Neural progenitor cell (in vitro differentiated cells): ENCODE measurements around the gene DOCK7. TPM values are rescaled to one million over a fixed set of nuclear protein-coding genes. Genes with fewer than 3 reads are reported as not detected.

Experiments
- DNase-seq: peaks from one replicate; pipeline ENCODE4 v3.0.0-alpha.2; 2016; ENCODE audit warnings: low spot score
- H2AFZ ChIP-seq: fragments of 200-600 bp; sonication (generic); replicated peaks from 2 replicates; pipeline ENCODE4 v1.6.1; 2016; ENCODE audit warnings: antibody characterized with exemption
- H3F3A ChIP-seq: fragments of 200-600 bp; sonication (generic); 2 replicates; pipeline ENCODE4 v1.6.1; 2016; ENCODE audit warnings: antibody characterized with exemption, low read depth
- H3K27ac ChIP-seq: fragments of 200-600 bp; sonication (generic); 2 replicates; pipeline ENCODE4 v1.5.1; 2016; ENCODE audit warnings: mild to moderate bottlenecking
- H3K27me3 ChIP-seq: fragments of 200-600 bp; sonication (generic); 2 replicates; pipeline ENCODE4 v1.6.1; 2016; ENCODE audit warnings: mild to moderate bottlenecking, moderate library complexity
- H3K36me3 ChIP-seq: fragments of 200-600 bp; sonication (generic); 2 replicates; pipeline ENCODE4 v1.5.1; 2016
- H3K4me1 ChIP-seq: fragments of 200-600 bp; sonication (generic); 2 replicates; pipeline ENCODE4 v1.6.1; 2016; ENCODE audit warnings: mixed run types
- H3K4me2 ChIP-seq: fragments of 200-600 bp; sonication (generic); 2 replicates; pipeline ENCODE4 v1.6.1; 2016
- H3K4me3 ChIP-seq: fragments of 200-600 bp; sonication (generic); 2 replicates; pipeline ENCODE4 v1.5.1; 2016
- H3K79me2 ChIP-seq: fragments of 200-600 bp; sonication (generic); 2 replicates; pipeline ENCODE4 v1.6.1; 2016; ENCODE audit warnings: low read depth
- H3K9ac ChIP-seq: fragments of 200-600 bp; sonication (generic); 2 replicates; pipeline ENCODE4 v1.6.1; 2016
- H3K9me3 ChIP-seq: fragments of 200-600 bp; sonication (generic); 2 replicates; pipeline ENCODE4 v1.5.1; 2016; ENCODE audit warnings: low read depth
- H4K20me1 ChIP-seq: fragments of 200-600 bp; sonication (generic); 2 replicates; pipeline ENCODE4 v1.6.1; 2016; ENCODE audit warnings: low read depth
- H3K27ac Mint-ChIP-seq: 3 replicates; pipeline ENCODE4 v1.8.0; 2021; ENCODE audit warnings: mixed read lengths
- H3K27me3 Mint-ChIP-seq: 2 replicates; pipeline ENCODE4 v1.8.0; 2022; ENCODE audit warnings: low read depth, mild to moderate bottlenecking, inconsistent platforms, moderate library complexity, mixed read lengths; ENCODE audit not compliant: insufficient read depth
- H3K36me3 Mint-ChIP-seq: 3 replicates; pipeline ENCODE4 v1.8.0; 2021; ENCODE audit warnings: mixed read lengths
- H3K4me1 Mint-ChIP-seq: 3 replicates; pipeline ENCODE4 v1.8.0; 2021; ENCODE audit warnings: mixed read lengths
- H3K4me3 Mint-ChIP-seq: 3 replicates; pipeline ENCODE4 v1.8.0; 2021; ENCODE audit warnings: mild to moderate bottlenecking, moderate library complexity, mixed read lengths
- H3K9me3 Mint-ChIP-seq: 3 replicates; pipeline ENCODE4 v1.8.0; 2020; ENCODE audit warnings: mixed read lengths
- EZH2 ChIP-seq: fragments of 200-600 bp; sonication (generic); IDR thresholded peaks from 2 replicates; pipeline ENCODE4 v1.6.1; 2017; ENCODE audit warnings: antibody characterized with exemption, mild to moderate bottlenecking, moderate library complexity
- EZH2phosphoT487 ChIP-seq: fragments of 200-600 bp; sonication (generic); IDR thresholded peaks from 2 replicates; pipeline ENCODE4 v1.6.1; 2017; ENCODE audit warnings: antibody characterized with exemption
- total RNA-seq: library from RNA; depleted of rRNA; stranded (reverse); fragments of >200 nt; gene quantifications from 2 replicates; pipeline ENCODE4 v1.2.3, GENCODE V29; 2015; ENCODE audit warnings: low replicate concordance
- TF ChIP-seq, protein P1 (sequence below): fragments of 200-600 bp; sonication (generic); IDR thresholded peaks from 2 replicates; pipeline ENCODE4 v1.5.1; 2017; ENCODE audit warnings: antibody characterized with exemption, mild to moderate bottlenecking

DOCK7 gene
- total RNA-seq, 1 donor from 2014 or later: 92.7 TPM

DNA sequence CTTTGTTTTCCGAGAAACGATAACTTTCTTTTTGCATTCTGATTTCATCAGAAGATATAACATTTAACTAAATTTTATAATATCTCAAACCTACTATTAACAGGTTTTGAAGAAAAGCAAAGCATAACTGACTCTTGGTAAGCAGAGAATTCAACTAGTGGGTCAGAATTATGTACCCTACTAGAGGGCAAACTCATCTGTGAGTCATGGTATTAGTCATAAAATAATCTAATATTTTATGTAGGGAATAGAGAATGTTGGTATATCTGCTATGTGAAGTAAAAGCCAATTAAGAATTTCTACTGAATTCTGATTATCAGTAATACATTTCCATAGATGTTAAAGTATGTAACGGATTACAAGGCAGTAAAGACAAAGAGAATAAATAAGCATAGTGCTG, 194.5 kb downstream of the DOCK7 start:
- H3K4me3 ChIP-seq: no peak overlapping the region
- H3F3A ChIP-seq: peaks cover 7% of the 10 kb centered on the region
- Mint-ChIP-seq H3K9me3 (no peaks in the 10 kb centered on the region), H3K4me3 (no peak overlapping the region), H3K36me3 (peaks cover 30% of the 10 kb centered on the region), H3K4me1 (peaks cover 5% of the 10 kb centered on the region), H3K27ac (no peak overlapping the region), H3K27me3 (peaks cover 2% of the 10 kb centered on the region)
- H3K27ac ChIP-seq: no peak overlapping the region
- H3K9ac ChIP-seq: no peak overlapping the region
- H4K20me1 ChIP-seq: no peaks in the 10 kb centered on the region
- peaks cover 7% of the 10 kb centered on the region for H3K36me3 ChIP-seq
- peaks cover under 1% of the 10 kb centered on the region for H3K4me1 ChIP-seq
- H3K79me2 ChIP-seq: no peaks in the 10 kb centered on the region
- no peaks in the 10 kb centered on the region for H3K27me3 ChIP-seq
- TF ChIP-seq, protein P1, sequence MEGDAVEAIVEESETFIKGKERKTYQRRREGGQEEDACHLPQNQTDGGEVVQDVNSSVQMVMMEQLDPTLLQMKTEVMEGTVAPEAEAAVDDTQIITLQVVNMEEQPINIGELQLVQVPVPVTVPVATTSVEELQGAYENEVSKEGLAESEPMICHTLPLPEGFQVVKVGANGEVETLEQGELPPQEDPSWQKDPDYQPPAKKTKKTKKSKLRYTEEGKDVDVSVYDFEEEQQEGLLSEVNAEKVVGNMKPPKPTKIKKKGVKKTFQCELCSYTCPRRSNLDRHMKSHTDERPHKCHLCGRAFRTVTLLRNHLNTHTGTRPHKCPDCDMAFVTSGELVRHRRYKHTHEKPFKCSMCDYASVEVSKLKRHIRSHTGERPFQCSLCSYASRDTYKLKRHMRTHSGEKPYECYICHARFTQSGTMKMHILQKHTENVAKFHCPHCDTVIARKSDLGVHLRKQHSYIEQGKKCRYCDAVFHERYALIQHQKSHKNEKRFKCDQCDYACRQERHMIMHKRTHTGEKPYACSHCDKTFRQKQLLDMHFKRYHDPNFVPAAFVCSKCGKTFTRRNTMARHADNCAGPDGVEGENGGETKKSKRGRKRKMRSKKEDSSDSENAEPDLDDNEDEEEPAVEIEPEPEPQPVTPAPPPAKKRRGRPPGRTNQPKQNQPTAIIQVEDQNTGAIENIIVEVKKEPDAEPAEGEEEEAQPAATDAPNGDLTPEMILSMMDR: no peak
- TF ChIP-seq EZH2phosphoT487 (no peak), EZH2 (no peak)
- H3K9me3 ChIP-seq: no peaks in the 10 kb centered on the region
- no peak overlapping the region for H3K4me2 ChIP-seq
- DNase-seq: no peak
- no peak overlapping the region for H2AFZ ChIP-seq

DNA sequence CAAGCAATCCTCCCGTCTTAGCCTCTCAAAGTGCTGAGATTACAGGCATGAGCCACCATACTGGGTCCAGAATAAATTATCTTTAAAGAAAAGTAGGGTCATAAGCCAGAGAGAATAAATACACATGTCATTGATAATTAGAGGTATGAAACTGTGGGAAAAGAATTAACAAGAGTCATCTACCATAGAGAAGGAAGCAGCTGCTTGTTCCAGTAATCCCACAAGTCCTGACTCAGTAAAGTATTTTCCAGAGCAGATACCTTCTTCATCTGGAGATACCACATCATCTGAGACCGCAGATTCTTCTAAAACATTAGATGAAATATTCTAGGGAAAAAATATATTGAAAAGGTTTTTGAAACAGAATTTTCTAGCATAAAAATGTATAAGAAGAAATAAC, 195.7 kb downstream of the DOCK7 start:
- Mint-ChIP-seq H3K27ac (no peak overlapping the region), H3K36me3 (peaks cover 29% of the 10 kb centered on the region), H3K27me3 (peaks cover 2% of the 10 kb centered on the region), H3K4me3 (no peak overlapping the region), H3K9me3 (no peaks in the 10 kb centered on the region), H3K4me1 (peaks cover 14% of the 10 kb centered on the region)
- peaks cover 12% of the 10 kb centered on the region for H3K4me1 ChIP-seq
- TF ChIP-seq EZH2 (no peak), EZH2phosphoT487 (no peak)
- TF ChIP-seq, protein P1: no peak
- no peak overlapping the region for H3K9ac ChIP-seq
- no peaks in the 10 kb centered on the region for H3K9me3 ChIP-seq
- peaks cover 10% of the 10 kb centered on the region for H3K36me3 ChIP-seq
- H3K27ac ChIP-seq: no peak overlapping the region
- no peak for DNase-seq
- peaks cover 6% of the 10 kb centered on the region for H4K20me1 ChIP-seq
- H3K27me3 ChIP-seq: no peaks in the 10 kb centered on the region
- peaks cover 7% of the 10 kb centered on the region for H3F3A ChIP-seq
- H2AFZ ChIP-seq: no peak overlapping the region
- H3K4me2 ChIP-seq: no peak overlapping the region
- H3K4me3 ChIP-seq: no peak overlapping the region
- no peaks in the 10 kb centered on the region for H3K79me2 ChIP-seq

GRCh38 chr1:62487956-62488355, 200.2 kb downstream of the DOCK7 start:
- Histone ChIP-seq H3K4me2 (peak overlapping the region; percentile 37), H3F3A (no peaks in the 10 kb centered on the region), H3K27ac (no peak overlapping the region), H3K4me1 (peaks cover 17% of the 10 kb centered on the region), H3K36me3 (peaks cover 6% of the 10 kb centered on the region), H3K9me3 (no peaks in the 10 kb centered on the region), H3K4me3 (no peak overlapping the region), H3K9ac (no peak overlapping the region), H3K79me2 (no peaks in the 10 kb centered on the region), H4K20me1 (peaks cover 9% of the 10 kb centered on the region), H3K27me3 (no peaks in the 10 kb centered on the region), H2AFZ (no peak overlapping the region)
- H3K4me1 Mint-ChIP-seq: peaks cover 17% of the 10 kb centered on the region
- H3K4me3 Mint-ChIP-seq: no peak overlapping the region
- peaks cover 29% of the 10 kb centered on the region for H3K36me3 Mint-ChIP-seq
- peaks cover 2% of the 10 kb centered on the region for H3K27me3 Mint-ChIP-seq
- H3K9me3 Mint-ChIP-seq: no peaks in the 10 kb centered on the region
- DNase-seq: peak; percentile 26
- no peak overlapping the region for H3K27ac Mint-ChIP-seq
- TF ChIP-seq, protein P1: no peak
- TF ChIP-seq EZH2phosphoT487: no peak
- no peak for TF ChIP-seq EZH2
